ENCODE results near the gene GABRB1. TPM values are rescaled to one million over a fixed set of nuclear protein-coding genes. Genes with fewer than 3 reads are reported as not detected.

Gene GABRB1
- total RNA-seq, 1 donor from 2014 or later, result not detected

GRCh38 chr4:47309165-47309564 lies 277.8 kb downstream of the GABRB1 start:
- Histone ChIP-seq H3K4me1 (no peaks in the 10 kb centered on the region), H3K36me3 (no peaks in the 10 kb centered on the region), H3K27ac (no peak overlapping the region), H3K4me3 (no peak overlapping the region), H3K27me3 (no peaks in the 10 kb centered on the region), H3K9me3 (no peaks in the 10 kb centered on the region)
- TF ChIP-seq POLR2AphosphoS5 (IDR thresholded peaks at IDR 0.05; ENCODE audit: insufficient read depth in 1 of 2, low read depth in 1 of 2), result no peak
- TF ChIP-seq POLR2A (IDR thresholded peaks at IDR 0.05), result no peak
- TF ChIP-seq CTCF (IDR thresholded peaks at IDR 0.05), result no peak
- no peak for DNase-seq (ENCODE audit: extremely low spot score in 2 of 2)
- intact Hi-C loops (cut with DNase I), result no loop called here

GRCh38 chr4:47312170-47312569 lies 280.8 kb downstream of the GABRB1 start:
- Histone ChIP-seq H3K4me1 (no peaks in the 10 kb centered on the region), H3K4me3 (no peak overlapping the region), H3K9me3 (no peaks in the 10 kb centered on the region), H3K36me3 (no peaks in the 10 kb centered on the region), H3K27me3 (no peaks in the 10 kb centered on the region), H3K27ac (no peak overlapping the region)
- DNase-seq (ENCODE audit: extremely low spot score in 2 of 2), result no peak
- no peak for TF ChIP-seq CTCF (IDR thresholded peaks at IDR 0.05)
- TF ChIP-seq POLR2A (IDR thresholded peaks at IDR 0.05), result no peak
- TF ChIP-seq POLR2AphosphoS5 (IDR thresholded peaks at IDR 0.05; ENCODE audit: insufficient read depth in 1 of 2, low read depth in 1 of 2), result no peak
- intact Hi-C loops (cut with DNase I), result no loop called here

GRCh38 chr4:47313384-47313783 lies 282.0 kb downstream of the GABRB1 start:
- no peak for DNase-seq (ENCODE audit: extremely low spot score in 2 of 2)
- TF ChIP-seq POLR2A (IDR thresholded peaks at IDR 0.05) (no peak), CTCF (IDR thresholded peaks at IDR 0.05) (no peak), POLR2AphosphoS5 (IDR thresholded peaks at IDR 0.05; ENCODE audit: insufficient read depth in 1 of 2, low read depth in 1 of 2) (no peak)
- no peak overlapping the region for H3K27ac ChIP-seq
- H3K27me3 ChIP-seq, result no peaks in the 10 kb centered on the region
- H3K36me3 ChIP-seq, result no peaks in the 10 kb centered on the region
- no peaks in the 10 kb centered on the region for H3K9me3 ChIP-seq
- no peak overlapping the region for H3K4me3 ChIP-seq
- intact Hi-C loops (cut with DNase I), result no loop called here
- no peaks in the 10 kb centered on the region for H3K4me1 ChIP-seq

- H3K4me1 ChIP-seq, result no peaks in the 10 kb centered on the region
- no peak overlapping the region for H3K4me3 ChIP-seq
- H3K9me3 ChIP-seq, result no peaks in the 10 kb centered on the region
- H3K27me3 ChIP-seq, result no peaks in the 10 kb centered on the region
- no peak for DNase-seq (ENCODE audit: extremely low spot score in 2 of 2)
- intact Hi-C loops (cut with DNase I), result no loop called here
- no peak overlapping the region for H3K27ac ChIP-seq
- no peaks in the 10 kb centered on the region for H3K36me3 ChIP-seq
- TF ChIP-seq POLR2A (IDR thresholded peaks at IDR 0.05) (no peak), POLR2AphosphoS5 (IDR thresholded peaks at IDR 0.05; ENCODE audit: insufficient read depth in 1 of 2, low read depth in 1 of 2) (no peak), CTCF (IDR thresholded peaks at IDR 0.05) (no peak)
Measured at GRCh38 chr4:47315346-47315745, 284.0 kb downstream of the GABRB1 start.

- intact Hi-C loops (cut with DNase I), result no loop called here
- H3K36me3 ChIP-seq, result no peaks in the 10 kb centered on the region
- no peaks in the 10 kb centered on the region for H3K27me3 ChIP-seq
- no peak overlapping the region for H3K4me3 ChIP-seq
- no peaks in the 10 kb centered on the region for H3K4me1 ChIP-seq
- no peak for TF ChIP-seq CTCF (IDR thresholded peaks at IDR 0.05)
- no peak for TF ChIP-seq POLR2AphosphoS5 (IDR thresholded peaks at IDR 0.05; ENCODE audit: insufficient read depth in 1 of 2, low read depth in 1 of 2)
- TF ChIP-seq POLR2A (IDR thresholded peaks at IDR 0.05), result no peak
- no peak for DNase-seq (ENCODE audit: extremely low spot score in 2 of 2)
- H3K27ac ChIP-seq, result no peak overlapping the region
- no peaks in the 10 kb centered on the region for H3K9me3 ChIP-seq
Measured at GRCh38 chr4:47326025-47326424, 294.7 kb downstream of the GABRB1 start.

Data from vagina (tissue), 2 donors.